Measurements from ENCODE around the gene SP3. TPM values are rescaled to one million over a fixed set of nuclear protein-coding genes. Genes with fewer than 3 reads are reported as not detected.

Gene SP3
- total RNA-seq, 2 donors from 2014 or later = 41.0 to 42.8 TPM

DNA sequence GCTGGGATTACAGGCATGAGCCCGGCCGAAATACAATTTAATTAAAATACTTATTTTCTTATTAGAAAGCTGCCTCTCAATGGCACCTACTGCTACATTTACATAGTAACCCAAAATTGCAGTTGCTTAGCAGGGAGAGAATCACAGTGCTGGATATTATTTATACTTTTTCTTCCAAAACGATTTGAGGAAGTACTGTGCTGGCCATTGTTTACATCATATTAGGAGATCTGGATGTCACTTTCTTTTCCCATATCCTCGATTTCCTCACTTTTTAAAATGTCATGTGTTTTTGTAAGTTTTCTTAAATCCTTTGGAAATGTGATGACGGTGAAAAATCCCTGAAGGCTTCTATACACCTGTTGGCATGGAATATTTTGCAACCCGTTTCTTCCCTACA, 3.4 kb upstream of the SP3 start:
- Histone ChIP-seq H3K9me3 (no peaks in the 10 kb centered on the region), H3K4me1 (peaks cover 13% of the 10 kb centered on the region), H3K27ac (no peak overlapping the region), H3K4me3 (no peak overlapping the region), H3K27me3 (no peaks in the 10 kb centered on the region), H3K36me3 (replicated peaks in 1 of 2; ENCODE audit: insufficient read depth in 1 of 2, low read depth in 2 of 2) (no peaks in the 10 kb centered on the region)
- DNase-seq = no peak
- no peak for ATAC-seq
- intact Hi-C loops (cut with DNase I) = no loop called here
- 65 to 68% methylated on average over 6 of the region's 6 CpGs for WGBS, 2 donors
- TF ChIP-seq CTCF (IDR thresholded peaks at IDR 0.05) = no peak
- TF ChIP-seq POLR2A (IDR thresholded peaks at IDR 0.05) = no peak

DNA sequence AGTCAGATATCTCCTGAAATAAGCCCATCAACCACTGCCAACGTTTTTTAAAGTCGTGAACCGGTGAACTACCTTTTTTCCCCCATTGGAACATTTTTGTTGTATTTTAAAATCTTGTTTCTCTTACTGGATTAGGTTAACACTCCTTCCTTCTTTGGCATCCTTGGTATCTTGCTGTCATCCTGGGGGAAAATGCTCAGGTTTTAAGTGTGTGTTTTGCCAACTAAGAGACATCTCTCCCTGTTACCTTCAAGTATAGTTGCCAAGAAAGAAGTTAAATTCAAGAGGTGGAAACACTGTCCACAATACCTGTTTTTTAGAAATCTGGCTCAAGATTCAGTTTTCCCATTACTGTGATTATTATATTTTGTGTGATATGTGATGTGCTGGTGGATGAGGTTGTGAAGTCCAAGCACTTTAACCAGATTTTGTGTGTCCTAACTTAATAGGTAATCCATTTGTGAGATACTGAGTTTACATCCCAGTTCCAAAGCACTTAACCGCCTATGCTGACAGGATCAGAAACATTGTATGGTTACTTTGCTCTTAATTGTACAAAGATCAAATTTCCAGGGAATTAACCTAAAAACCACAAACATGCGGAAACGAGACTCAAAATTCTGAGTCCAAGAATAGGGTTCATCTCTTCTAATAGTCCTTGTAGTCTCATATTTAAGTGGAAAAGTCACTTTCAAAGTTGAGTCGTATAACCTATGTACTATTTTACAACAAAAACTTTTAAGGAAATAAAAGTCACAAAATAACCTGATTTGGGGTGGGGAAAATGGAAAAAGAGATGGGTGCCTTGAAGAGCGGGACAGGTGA, 1.3 kb upstream of the SP3 start:
- intact Hi-C loops (cut with DNase I) = no loop called here
- Histone ChIP-seq H3K9me3 (no peaks in the 10 kb centered on the region), H3K4me1 (peaks cover 22% of the 10 kb centered on the region), H3K36me3 (replicated peaks in 1 of 2; ENCODE audit: insufficient read depth in 1 of 2, low read depth in 2 of 2) (no peaks in the 10 kb centered on the region), H3K27me3 (no peaks in the 10 kb centered on the region), H3K4me3 (no peak overlapping the region), H3K27ac (peak overlapping the region; percentile 92 to 100 (median 100))
- TF ChIP-seq POLR2A (IDR thresholded peaks at IDR 0.05) (no peak), CTCF (IDR thresholded peaks at IDR 0.05) (no peak)
- no peak for DNase-seq
- ATAC-seq = no peak
- WGBS, 2 donors = 24 to 25% methylated on average over 8 of the region's 8 CpGs

GRCh38 chr2:173964565-173965371, 405 bp downstream of the SP3 start:
- intact Hi-C loops (cut with DNase I) = no loop called here
- no peaks in the 10 kb centered on the region for H3K9me3 ChIP-seq
- peak overlapping the region; percentile 97 to 99 for H3K4me3 ChIP-seq
- H3K36me3 ChIP-seq (replicated peaks in 1 of 2; ENCODE audit: insufficient read depth in 1 of 2, low read depth in 2 of 2) = no peaks in the 10 kb centered on the region
- WGBS, 2 donors = 0% methylated on average over 3 to 51 of the region's 84 CpGs
- ATAC-seq (peak; percentile 64), DNase-seq (peak; percentile 87 to 92 (median 88))
- H3K27ac ChIP-seq = peak overlapping the region; percentile 92 to 100 (median 100)
- H3K27me3 ChIP-seq = no peaks in the 10 kb centered on the region
- H3K4me1 ChIP-seq = peaks cover 38% of the 10 kb centered on the region
- no peak for TF ChIP-seq CTCF (IDR thresholded peaks at IDR 0.05)
- TF ChIP-seq POLR2A (IDR thresholded peaks at IDR 0.05) = peak; percentile 41 to 81 (median 74)

GRCh38 chr2:173963817-173964564, 1.2 kb downstream of the SP3 start:
- H3K36me3 ChIP-seq (replicated peaks in 1 of 2; ENCODE audit: insufficient read depth in 1 of 2, low read depth in 2 of 2) = no peaks in the 10 kb centered on the region
- peaks cover 44% of the 10 kb centered on the region for H3K4me1 ChIP-seq
- H3K9me3 ChIP-seq = no peaks in the 10 kb centered on the region
- TF ChIP-seq CTCF (IDR thresholded peaks at IDR 0.05) (no peak), POLR2A (IDR thresholded peaks at IDR 0.05) (peak; percentile 72 to 82 (median 76))
- peak overlapping the region; percentile 97 to 99 for H3K4me3 ChIP-seq
- ATAC-seq (peak; percentile 67), DNase-seq (peak; percentile 92 to 94 (median 92))
- intact Hi-C loops (cut with DNase I) = no loop called here
- peak overlapping the region; percentile 92 to 100 (median 100) for H3K27ac ChIP-seq
- 0% methylated on average over 64 of the region's 87 CpGs; no CpG with 5 or more reads in 1 of the 2 donors for WGBS, 2 donors
- no peaks in the 10 kb centered on the region for H3K27me3 ChIP-seq

Measured in body of pancreas (tissue), 4 donors.